NCI-H2171 (cell line): ENCODE data around the gene SMARCB1.

Experiments used
- DNase-seq: peaks from one replicate; lab custom pipeline; 2025; lab: John Stamatoyannopoulos, UW

The SMARCB1 gene

DNA sequence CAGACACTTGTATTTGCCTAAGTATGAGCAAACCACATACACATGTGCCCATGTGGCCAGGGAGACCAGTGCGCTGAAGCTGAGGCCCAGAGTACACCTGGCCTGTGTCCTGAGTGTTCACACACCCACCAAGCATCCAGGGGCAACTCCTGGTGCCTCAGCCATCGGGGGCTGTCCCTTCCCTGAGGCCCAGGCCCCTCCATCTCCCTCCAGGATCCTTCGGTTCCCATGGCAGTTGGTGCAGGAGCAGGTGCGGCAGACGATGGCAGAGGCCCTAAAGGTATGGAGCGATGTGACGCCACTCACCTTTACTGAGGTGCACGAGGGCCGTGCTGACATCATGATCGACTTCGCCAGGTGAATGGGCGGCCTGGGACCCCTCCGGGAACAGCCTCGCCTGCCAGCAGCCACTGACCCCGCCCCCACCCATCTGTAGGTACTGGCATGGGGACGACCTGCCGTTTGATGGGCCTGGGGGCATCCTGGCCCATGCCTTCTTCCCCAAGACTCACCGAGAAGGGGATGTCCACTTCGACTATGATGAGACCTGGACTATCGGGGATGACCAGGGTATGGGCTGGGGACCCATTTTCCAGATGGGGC is 6.5 kb upstream of the SMARCB1 start:
- DNase-seq: no peak

DNA sequence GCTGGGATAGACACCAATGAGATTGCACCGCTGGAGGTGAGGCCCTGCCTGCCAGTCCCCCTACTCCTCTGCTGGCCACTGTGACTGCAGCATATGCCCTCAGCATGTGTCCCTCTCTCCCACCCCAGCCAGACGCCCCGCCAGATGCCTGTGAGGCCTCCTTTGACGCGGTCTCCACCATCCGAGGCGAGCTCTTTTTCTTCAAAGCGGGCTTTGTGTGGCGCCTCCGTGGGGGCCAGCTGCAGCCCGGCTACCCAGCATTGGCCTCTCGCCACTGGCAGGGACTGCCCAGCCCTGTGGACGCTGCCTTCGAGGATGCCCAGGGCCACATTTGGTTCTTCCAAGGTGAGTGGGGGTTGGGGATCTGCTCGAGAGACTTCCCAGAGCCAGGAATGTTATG is 5.7 kb upstream of the SMARCB1 start:
- DNase-seq: no peak

DNA sequence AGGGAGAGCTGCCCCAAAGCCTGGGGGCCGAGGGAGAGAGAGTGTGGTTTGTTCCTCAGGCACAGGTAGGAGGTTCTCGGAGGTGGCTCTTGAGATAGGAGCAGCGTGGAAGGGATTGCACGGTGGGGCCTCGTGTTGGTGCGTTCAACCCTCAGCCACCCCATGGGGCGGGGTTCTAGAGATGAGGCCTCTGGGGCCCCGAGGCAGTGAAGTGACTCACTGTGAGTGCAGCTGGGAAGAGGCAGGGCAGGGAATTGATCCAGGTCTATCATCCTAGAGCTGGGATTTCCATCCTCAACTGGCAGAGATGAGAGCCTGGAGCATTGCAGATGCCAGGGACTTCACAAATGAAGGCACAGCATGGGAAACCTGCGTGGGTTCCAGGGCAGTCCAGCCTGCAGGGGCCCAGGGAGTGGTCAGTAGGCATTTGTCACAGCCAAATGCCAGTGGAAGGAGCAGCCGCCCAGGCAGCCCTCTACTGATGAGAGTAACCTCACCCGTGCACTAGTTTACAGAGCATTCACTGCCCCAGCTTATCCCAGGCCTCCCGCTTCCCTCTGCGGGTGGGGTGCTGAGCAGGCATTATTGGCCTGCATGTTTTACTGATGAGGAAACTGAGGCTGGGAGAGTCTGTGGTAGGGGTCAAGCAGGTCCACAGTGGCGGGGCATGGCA is 5.1 kb upstream of the SMARCB1 start:
- no peak for DNase-seq

DNA sequence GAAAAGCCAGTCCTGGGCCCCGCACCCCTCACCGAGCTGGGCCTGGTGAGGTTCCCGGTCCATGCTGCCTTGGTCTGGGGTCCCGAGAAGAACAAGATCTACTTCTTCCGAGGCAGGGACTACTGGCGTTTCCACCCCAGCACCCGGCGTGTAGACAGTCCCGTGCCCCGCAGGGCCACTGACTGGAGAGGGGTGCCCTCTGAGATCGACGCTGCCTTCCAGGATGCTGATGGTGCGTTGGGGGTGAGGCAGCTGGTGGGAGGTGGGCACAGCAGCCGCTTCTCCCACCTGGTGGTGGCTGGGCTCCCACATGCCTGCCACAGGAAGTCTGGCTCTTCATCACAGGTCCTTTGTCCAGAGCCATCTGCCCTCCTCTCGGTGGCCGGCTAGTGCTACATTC is 4.5 kb upstream of the SMARCB1 start:
- no peak for DNase-seq

DNA sequence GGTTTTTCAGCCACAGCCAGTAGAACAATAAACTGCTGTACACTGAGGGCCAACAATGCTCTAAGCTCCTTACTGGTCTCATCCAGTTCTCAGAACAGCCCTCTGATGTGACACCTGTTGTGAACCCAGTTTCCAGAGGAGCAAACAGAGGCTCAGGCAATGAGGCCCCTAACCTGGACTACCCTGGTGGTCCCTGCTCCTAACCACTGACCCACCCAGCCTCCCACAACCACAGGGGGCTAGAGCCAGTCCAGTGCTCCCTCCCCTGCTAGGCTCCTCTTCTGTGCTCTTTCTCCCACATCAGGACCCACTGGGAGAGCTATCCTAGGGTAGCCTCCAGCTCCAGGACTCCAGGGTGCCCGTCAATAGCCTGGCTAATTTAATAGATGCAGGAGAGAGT is 4.1 kb upstream of the SMARCB1 start:
- no peak for DNase-seq

DNA sequence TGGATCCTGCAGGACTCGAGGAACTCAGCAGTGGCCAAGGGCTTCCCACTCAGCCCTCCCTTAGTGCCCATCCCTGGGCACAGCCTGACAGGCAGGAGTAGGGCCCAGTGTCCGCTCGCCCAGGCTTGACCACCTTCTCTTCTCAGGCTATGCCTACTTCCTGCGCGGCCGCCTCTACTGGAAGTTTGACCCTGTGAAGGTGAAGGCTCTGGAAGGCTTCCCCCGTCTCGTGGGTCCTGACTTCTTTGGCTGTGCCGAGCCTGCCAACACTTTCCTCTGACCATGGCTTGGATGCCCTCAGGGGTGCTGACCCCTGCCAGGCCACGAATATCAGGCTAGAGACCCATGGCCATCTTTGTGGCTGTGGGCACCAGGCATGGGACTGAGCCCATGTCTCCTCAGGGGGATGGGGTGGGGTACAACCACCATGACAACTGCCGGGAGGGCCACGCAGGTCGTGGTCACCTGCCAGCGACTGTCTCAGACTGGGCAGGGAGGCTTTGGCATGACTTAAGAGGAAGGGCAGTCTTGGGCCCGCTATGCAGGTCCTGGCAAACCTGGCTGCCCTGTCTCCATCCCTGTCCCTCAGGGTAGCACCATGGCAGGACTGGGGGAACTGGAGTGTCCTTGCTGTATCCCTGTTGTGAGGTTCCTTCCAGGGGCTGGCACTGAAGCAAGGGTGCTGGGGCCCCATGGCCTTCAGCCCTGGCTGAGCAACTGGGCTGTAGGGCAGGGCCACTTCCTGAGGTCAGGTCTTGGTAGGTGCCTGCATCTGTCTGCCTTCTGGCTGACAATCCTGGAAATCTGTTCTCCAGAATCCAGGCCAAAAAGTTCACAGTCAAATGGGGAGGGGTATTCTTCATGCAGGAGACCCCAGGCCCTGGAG is 3.3 kb upstream of the SMARCB1 start:
- DNase-seq: no peak

DNA sequence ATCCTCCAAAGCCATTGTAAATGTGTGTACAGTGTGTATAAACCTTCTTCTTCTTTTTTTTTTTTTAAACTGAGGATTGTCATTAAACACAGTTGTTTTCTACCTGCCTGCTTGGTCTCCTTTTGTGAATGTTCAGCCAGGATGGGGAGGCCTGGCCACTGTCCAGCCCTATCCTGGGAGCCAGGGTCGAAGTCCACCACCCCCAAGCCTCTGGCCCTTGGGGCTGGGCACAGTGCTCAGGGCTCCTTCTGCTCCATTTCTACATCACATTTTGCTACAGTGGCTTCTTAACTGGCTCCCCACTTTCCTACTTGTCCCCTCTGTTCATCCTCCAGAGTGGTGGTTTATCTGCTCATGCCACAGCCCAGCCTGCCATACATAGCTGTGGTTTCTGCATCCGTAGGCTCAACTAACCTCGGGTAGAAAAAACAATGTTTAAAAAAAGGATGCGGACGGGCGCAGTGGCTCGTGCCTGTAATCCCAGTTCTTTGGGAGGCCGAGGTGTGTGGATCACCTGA is 2.5 kb upstream of the SMARCB1 start:
- DNase-seq: no peak

DNA sequence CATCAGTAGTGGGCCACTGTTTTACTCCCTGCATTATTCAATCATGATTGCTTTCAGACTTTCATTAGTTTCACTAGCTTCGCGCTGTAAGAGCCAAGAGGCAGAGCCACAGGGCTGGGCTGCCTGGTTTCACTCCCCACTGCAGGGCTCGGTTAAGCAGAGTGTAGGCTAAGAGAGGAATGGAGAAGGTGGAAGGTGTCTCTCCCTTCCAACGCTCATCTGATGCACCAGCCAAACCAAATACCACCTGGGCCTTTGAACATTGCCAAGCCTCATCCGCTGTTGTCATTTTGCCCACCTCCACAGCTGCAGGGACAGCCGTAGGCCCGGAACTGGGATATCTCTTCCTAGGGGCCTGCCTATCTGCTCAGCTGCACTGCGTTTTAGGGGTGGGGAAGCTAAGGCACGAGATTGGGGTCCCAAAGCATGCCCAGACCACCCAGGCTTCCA is 480 bp upstream of the SMARCB1 start:
- DNase-seq: no peak

DNA sequence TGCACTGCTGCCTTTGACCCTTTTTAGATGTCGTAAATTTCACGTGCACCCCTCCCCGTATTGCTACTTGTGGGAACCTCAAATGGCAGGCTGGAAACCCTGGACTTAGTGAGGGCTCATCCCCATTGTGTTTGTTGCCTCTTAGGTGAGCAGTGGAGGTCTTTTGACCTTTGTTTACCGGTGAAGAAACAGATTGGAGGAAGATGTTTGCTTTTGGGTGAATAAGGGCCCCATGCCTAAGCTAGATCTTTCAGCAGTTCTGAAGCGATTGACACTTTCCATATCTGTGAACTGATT is 782 bp downstream of the SMARCB1 start:
- DNase-seq: no peak

DNA sequence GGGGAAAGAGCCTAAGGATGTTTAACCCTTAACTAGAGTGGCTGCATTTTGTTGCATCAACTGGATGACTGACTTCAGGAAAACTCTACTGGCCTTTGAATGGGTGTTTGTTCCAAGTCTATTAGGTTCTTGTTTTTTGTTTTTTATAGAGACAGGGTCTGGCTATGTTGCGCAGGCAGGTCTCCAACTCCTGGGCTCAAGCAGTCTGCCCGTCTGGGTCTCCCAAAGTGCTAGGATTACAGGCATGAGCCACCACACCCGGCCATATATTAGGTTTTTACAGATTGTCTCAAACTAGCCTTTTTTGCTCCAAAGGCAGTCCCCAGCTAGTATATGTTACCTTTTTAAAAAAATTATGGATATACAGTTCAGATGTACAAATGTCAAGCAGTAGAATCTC is 1.1 kb downstream of the SMARCB1 start:
- no peak for DNase-seq

DNA sequence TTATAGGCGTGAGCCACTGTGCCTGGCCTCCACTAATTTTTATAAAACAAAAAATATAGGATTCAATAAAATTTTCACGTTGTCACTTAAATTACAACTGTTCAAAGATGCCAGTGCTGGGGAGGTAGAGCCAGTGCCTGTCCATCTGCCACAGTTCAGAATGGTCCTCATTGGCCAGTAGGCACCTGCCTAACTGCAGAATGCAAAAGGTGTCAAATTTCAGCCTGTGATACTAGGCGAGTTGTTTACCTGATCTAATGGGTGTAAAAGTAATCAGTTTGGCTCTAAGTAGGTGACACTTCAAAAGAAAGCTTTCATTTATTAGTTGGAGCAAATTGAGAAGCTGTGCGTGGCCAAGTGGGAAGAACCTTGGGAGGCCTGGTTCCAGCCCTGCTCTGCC is 2.4 kb downstream of the SMARCB1 start:
- no peak for DNase-seq

DNA sequence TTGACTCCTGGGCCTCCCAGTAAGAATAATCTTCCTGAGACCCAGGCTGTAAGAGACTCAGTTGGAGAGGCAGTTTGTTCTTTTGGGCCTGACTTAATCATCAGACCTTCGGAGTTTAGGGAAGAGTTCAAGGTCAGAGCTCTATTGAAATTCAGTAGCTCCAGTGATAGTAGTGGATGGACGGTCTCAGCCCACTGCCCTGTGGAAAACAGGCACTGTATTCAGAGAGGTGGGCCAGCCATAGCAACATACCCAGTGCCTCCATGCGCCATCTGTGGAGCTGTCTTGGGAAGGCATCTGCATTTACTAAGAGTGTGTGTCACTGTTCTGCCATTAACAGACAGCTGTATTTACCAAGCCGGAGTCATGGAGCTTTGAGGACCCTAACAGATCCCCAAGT is 2.9 kb downstream of the SMARCB1 start:
- DNase-seq: no peak

DNA sequence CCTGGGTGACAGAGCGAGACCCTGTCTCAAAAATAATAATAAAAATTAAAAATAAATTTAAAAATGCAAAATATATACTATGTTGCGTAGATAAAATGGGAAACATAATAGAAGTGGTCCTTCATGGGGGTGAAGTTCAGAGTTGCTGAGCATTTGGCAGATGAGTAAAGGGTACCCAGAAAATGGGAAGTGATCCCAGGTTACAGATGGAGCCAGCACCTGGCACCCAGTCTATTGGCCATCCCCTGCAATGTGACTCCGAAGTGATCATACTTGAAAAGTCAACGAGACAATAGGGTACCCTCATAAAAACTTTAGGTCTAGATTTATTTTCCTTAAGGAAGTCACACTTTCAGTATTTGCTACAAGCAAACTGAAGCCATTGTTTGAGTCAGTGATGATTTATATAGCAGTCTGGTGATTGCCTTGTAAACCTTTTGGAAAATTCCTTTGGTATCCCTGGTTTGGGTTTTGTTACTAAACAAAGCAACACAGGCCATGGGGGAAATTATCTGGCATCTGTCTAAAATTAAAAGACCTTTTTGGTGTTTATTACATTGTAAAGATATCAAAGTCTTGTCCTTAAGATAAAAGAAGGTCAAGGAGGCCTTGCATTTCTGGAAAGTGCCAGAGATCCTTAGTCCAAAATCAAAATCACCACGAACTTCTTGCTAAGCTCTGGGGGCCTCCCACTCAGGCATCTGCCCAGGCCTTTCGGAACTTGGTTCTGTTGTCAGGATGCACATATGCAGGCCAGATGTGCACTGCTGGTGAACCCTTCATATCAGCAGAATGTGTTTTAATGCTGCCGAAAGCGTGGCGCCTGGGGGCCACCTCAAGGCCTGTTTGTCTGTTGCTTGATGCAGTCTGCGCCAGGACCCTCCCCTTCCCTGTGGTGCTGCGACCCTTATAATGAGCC is 4.3 kb downstream of the SMARCB1 start:
- DNase-seq: no peak

DNA sequence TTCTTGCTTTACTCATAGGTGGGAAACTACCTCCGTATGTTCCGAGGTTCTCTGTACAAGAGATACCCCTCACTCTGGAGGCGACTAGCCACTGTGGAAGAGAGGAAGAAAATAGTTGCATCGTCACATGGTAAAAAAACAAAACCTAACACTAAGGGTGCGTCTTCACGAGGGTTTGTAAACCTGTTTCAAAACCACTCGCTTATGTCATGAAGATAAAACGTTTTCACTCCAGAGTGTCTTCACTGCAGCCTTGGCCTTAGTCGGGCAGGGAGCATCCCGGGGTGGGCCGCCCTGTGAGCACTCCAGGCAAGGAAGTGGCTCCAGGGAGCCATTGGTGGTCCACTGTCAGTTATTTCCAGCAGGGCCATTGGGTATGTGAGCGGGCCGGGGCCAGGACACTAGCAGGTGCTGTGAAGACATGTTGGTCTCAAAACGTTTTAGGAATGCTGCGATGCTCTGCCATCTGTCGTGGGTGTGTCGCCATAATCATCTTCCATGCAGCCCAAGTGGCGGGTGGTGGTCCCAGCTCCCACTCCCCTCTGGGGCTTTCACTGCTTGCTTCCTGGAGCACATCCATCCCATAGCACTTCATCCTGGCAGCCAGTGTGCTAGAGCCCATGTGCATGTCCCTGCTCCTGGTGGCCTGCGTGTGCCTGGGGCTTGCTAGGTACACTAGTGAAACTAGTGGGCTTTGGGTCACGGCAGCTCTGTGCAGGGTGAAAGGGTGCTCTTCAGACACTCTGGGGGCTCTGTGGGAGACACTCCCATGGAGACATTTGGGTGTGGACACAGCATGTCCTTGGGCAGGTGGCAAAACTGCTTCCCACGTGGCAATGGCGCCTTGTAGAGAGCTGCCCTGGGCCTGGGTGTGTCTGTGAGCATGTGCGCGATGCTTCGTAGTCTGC is 5.2 kb downstream of the SMARCB1 start:
- no peak for DNase-seq

DNA sequence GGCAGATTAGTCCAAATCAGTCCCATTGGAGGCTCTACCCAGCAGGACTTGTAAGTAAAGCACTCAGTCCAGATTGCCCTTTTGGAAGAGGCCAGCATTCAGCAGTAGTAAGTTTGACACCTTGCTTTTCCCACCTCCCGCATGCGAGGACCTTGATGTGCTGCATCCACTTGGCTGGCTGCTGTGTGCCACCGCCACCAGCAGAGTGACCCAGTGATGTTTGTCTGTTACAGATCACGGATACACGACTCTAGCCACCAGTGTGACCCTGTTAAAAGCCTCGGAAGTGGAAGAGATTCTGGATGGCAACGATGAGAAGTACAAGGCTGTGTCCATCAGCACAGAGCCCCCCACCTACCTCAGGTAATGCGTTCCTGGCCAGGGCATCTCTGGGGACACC is 6.6 kb downstream of the SMARCB1 start:
- DNase-seq: no peak

DNA sequence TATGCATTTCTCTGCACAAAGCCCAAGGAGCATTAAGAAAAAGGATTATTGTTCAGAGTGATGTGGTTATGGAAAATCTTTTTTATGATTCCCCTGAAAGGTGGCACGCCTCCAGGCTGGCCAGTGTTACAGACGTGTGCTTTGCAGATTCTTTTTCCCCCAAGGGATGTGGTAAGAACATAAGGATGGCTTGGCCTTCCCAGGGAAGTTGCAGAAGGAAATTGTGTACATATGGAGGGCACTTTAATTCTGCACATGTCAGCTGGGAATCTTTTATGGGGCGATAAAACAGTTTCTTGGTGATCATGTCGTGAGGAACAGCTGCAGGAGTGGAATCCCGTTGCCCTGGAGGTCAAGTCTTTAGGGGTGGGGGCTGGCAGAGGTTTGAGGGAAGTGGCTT is 9.7 kb downstream of the SMARCB1 start:
- DNase-seq: no peak

DNA sequence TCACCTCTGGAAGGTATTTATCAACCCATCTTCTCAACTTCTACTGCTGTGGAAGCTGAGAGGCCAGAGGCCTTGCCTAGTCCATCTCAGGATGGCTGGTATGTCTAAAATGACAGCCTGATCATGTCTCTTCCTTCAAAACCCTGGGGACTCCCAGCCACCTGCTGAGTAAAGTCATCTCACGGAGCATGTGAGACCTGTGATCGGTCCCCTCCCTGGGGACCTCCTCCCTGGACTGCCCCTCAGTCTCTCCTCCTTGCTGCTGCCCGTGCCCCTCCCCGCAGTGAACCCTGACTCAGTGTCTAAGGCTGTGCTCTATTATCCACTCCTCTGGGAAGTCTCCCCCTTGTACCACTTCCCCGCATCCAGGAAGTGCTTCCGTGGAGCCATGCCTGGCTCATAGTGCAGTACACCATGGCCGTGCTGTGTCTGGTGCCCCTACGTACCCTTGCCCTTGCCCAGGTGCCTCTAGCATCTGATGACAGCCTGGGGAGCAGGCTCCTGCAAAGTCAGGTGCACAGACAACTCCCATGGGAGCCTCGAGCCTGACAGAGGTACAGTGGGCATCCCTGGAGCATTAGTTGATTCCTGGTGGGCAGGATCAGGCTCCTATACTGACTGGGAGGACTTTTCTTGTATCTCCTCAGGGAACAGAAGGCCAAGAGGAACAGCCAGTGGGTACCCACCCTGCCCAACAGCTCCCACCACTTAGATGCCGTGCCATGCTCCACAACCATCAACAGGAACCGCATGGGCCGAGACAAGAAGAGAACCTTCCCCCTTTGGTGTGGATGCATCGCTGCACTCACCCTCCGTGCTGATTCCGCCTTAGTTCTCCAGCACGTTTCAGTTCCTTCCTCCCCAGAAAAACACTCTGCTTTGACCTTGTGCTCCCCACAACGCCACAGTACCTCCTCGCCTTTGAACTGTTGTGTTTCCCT is 13.8 kb downstream of the SMARCB1 start:
- no peak for DNase-seq

DNA sequence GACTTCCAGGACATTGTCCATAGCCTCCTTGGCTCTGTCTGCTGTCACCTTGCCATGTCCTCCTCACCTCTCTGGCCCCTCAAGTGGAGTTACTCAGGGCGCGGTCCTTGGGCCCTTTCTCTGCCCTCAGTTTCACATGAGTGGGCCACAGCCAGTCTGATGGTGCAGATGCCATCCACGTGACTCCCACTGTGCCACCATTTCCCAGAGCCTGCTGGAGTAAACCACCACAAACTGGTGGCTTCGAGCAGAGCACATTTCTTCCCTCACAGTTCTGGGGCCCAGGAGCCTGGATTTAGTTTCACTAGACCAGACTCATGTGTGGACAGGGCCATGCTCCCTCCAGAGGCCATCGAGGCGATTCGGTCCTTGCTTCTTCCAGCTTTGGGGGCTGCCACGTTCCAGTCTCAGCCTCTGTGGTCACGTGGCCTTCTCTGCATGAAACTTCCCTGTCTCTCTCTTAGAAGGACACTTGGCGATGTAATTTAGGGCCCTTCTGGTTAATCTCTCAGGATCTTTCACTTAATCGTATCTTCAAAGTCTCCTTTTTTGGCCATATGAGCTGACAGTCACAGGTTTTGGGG is 14.6 kb downstream of the SMARCB1 start:
- no peak for DNase-seq

DNA sequence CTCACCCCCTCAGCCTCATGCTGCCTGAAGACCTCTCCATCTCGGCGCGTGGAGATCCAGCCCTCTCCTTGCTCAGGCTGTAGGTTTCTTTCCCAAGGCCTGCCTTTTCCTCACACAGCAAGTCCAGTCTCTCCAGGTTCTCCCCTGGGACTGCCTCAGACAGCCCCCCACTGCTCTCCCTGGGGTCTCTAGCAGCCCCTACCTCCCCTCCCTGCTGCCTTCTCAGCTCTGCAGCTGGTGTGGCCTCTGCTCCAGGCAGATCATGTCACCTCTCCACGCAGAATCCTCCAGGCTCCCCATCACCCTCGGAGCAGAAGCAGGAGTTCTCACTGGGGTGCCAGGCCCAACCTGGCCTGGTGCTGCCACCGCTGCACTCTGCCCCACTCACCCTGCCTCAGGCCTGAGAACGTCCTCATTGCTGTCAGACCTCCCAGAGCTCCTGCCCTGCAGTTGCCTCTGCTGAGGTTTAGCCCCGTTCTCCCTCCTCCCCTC is 15.2 kb downstream of the SMARCB1 start:
- no peak for DNase-seq
